GM13976 (cell line): ENCODE data around the gene MMS19.
"Not testable (repeated sequence)": the region's sequence is repeated elsewhere in the genome, so short reads cannot be mapped to it uniquely, and the experiment has no call there.

Experiments used
- DNase-seq: peaks from one replicate; pipeline ENCODE4 v3.0.0; 2012; ENCODE audit warnings: low spot score
- in situ Hi-C: fragments of 300-500 bp; cut with MboI; formaldehyde crosslinking; loops from one replicate; pipeline ENCODE4 v1.12.0; 2022; ENCODE audit warnings: low sequenced_read_pairs, mixed read lengths, inconsistent platforms; ENCODE audit not compliant: unreplicated experiment
- TF ChIP-seq, protein P1 (sequence below): IDR thresholded peaks from 2 replicates; pipeline ENCODE4 v1.5.1; 2012; ENCODE audit warnings: borderline replicate concordance, mild to moderate bottlenecking; ENCODE audit not compliant: insufficient read depth; ENCODE audit errors: extremely low read depth, missing control alignments, control extremely low read depth

MMS19 gene

DNA sequence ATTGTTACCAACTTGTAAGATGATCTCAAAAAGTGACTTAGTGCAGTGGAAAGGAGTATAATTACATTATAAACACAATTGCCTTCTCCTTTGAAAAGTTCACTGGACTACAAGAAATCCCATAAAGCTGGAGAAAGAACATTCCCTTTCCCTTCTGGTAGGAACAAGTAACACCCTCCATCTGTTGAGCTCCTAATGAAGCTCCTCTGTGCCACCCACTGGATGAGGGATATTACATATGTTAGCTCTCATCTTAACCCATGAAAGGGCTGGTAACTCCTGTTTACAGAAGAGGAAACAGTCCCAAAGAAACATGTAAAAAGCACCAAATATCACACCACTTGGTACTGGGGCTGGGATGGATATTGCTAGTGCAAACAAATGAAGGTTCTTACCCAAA, 64.2 kb downstream of the MMS19 start:
- in situ Hi-C loops, result no loop called here
- TF ChIP-seq, protein P1, sequence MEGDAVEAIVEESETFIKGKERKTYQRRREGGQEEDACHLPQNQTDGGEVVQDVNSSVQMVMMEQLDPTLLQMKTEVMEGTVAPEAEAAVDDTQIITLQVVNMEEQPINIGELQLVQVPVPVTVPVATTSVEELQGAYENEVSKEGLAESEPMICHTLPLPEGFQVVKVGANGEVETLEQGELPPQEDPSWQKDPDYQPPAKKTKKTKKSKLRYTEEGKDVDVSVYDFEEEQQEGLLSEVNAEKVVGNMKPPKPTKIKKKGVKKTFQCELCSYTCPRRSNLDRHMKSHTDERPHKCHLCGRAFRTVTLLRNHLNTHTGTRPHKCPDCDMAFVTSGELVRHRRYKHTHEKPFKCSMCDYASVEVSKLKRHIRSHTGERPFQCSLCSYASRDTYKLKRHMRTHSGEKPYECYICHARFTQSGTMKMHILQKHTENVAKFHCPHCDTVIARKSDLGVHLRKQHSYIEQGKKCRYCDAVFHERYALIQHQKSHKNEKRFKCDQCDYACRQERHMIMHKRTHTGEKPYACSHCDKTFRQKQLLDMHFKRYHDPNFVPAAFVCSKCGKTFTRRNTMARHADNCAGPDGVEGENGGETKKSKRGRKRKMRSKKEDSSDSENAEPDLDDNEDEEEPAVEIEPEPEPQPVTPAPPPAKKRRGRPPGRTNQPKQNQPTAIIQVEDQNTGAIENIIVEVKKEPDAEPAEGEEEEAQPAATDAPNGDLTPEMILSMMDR, result no peak
- no peak for DNase-seq

DNA sequence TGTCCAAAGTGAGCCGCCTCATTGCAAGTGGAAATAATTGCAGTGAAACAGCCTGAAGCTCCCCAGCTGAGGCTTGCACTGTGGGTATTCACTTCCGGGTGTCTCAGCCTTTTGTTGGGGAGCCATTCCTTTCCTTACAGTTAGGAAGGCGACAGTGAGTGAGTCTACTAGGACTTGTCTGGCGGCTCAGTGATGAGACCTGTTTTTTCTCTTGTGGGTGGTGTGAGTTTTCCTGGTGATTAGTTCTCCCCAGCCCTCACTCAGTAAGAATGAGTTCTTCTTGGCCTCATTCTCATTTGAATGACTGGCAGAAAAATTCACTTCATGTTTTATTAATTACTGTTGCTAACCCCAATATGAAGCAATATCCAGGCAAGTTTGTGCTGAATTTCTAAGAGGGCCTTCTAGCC, 69.6 kb downstream of the MMS19 start:
- DNase-seq, result no peak
- TF ChIP-seq, protein P1, result no peak
- in situ Hi-C loops, result no loop called here

DNA sequence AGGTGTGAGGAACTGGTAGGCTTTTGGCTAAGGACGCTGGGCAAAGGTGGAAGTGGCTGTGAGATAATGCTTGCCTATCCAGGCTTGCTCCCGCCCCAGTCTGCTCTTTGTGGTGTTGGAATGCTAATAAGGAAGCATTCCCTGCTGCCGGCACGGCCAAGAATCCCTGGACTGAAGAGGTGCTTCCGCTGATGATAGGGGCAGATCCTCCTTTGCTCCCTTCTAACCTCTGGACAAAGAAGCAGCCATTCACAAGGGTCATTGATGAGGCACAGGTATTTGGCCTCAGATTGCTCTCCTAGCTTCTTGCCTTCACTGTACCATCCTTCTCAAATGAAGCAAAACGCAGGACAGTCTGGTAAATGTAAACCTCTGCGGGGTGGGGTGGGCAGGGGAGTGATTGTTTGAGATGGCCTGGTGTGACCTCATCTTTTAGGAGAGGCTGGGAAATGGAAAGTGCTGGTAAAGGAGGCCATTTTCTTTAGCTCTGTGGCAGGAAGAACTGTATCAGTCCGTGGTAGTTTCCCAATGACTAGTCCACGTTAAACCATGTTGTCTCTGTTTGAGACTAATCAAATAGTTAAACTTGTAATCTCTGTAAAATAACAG, 70.5 kb downstream of the MMS19 start:
- in situ Hi-C loops, result no loop called here
- DNase-seq, result no peak

DNA sequence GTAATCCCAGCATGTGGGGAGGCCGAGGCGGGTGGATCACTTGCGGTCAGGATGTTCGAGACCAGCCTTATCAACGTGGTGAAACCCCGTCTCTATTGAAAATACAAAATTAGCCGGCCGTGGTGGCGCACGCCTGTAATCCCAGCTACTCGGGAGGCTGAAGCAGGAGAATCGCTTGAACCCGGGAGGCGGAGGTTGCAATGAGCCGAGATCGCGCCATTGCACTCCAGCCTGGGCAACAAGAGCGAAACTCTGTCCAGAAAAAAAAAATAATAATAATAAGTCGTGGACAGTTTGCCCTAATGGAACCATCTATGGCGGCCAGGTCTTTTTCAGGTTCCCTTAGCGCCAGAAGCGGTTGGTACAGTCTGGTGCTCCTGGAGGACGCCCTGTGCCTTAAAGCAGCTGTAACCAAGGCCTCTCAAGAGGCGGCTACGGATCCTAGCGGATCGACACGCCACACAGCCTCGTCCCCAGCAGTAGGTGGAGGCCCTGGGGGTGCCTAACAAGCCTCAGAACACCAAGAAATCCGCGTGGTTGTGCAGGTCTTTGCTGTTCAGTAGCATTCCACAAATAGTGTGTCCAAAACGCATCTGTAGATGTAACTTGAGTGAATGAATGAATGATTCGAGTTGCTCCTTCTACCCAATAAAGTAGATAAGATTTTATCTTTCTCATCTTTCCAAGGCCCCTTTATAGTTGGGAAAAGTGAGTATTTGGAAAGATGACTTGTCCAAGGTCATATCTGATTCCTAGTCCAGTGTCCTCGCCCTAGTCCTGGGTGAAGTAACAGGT, 71.2 kb downstream of the MMS19 start:
- in situ Hi-C loops, result no loop called here
- TF ChIP-seq, protein P1, result no peak
- no peak for DNase-seq

More for the DNA sequence above, 70.5 kb downstream of the MMS19 start:
- TF ChIP-seq, protein P1, result no peak

DNA sequence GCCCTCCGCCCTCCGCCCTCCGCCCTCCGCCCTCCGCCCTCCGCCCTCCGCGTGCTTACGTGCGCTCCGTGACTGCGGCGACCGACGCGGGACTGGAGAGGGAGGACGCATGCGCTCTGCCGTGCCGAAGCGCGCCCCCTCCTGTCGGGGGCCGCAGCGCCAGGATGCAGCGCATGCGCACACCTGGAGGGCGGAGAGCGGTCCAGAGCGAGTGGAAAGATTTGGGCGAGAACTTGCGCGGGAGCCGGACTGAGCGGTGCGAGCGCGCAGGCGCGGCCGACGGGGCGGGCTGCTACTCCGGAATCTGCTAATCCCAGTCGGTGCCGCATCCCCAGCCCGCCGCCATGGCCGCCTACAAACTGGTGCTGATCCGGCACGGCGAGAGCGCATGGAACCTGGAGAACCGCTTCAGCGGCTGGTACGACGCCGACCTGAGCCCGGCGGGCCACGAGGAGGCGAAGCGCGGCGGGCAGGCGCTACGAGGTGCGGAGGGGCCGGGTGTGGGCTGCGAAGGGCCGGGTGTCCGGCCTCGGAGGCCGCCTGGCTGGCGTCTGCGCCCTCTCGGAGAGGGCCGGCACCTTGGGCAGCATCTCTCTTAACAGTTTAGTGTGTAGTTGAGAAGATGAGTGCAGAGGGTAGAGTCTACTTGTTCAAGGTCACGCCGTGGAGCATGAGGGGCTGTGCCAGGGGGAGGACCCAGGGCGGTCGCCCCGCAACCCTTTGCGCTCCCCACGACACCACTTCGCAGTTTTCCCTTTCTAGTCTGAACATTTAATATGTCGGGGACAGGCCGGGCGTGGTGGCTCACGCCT, 72.1 kb downstream of the MMS19 start, which contains the start of gene PGAM1:
TSS of gene PGAM1 (plus strand) at position 228 of the 812 bp plus-strand sequence. CDS start at position 345, 117 bp downstream.
- in situ Hi-C loops, result no loop called here
- DNase-seq, result peak; percentile 100
- TF ChIP-seq, protein P1, result peak; percentile 97

DNA sequence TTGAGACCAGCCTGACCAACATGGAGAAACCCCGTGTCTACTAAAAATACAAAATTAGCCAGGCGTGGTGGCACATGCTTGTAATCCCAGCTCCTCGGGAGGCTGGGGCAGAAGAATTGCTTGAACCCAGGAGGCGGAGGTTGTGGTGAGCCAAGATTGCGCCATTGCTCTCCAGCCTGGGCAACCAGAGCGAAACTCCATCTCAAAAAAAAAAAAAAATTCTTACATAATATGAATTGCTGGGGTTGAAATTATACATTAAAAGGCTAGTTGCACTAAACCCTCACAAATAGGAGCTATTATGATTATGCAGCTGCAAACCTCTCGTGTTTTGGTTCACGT, 74.5 kb downstream of the MMS19 start:
- in situ Hi-C loops, DNase-seq: not testable (repeated sequence)
